Lower leg skin (tissue), 4 donors: ENCODE results near the gene PPIF. TPM values are rescaled to one million over a fixed set of nuclear protein-coding genes. Genes with fewer than 3 reads are reported as not detected.
A peak's percentile ranks its signal among the peaks of the same experiment; 100 is the strongest.

ENCODE experiments used
- DNase-seq, 2 donors: peaks; one replicate each; pipeline ENCODE4 v3.0.0-alpha.2; 2019; ENCODE audit warnings: low spot score in 2 of 2
- H3K4me3 ChIP-seq: fragments of 200-600 bp; sonication (generic); 2 replicates; pipeline ENCODE4 v1.5.1; 2017; ENCODE audit warnings: mild to moderate bottlenecking, low read depth; ENCODE audit not compliant: poor library complexity, severe bottlenecking
- CTCF ChIP-seq, 3 donors: fragments of 450-650 bp; IDR thresholded peaks; one replicate each; pipeline ENCODE4 v1.5.1; 2016; ENCODE audit warnings: antibody characterized with exemption in 3 of 3, mild to moderate bottlenecking in 3 of 3, moderate library complexity in 2 of 3
- POLR2A ChIP-seq, 2 donors: fragments of 450-650 bp; IDR thresholded peaks; one replicate each; pipeline ENCODE4 v1.6.1; 2016 to 2017; ENCODE audit warnings: antibody characterized with exemption in 2 of 2, mild to moderate bottlenecking in 1 of 2, moderate library complexity in 1 of 2
- WGBS, 2 donors: methylation state at CpG; one replicate each; pipeline ENCODE4 v1.1.5; 2018; 5-methylcytosine and 5-hydroxymethylcytosine counted together
- intact Hi-C: fragments of 100-400 bp; cut with DNase I; formaldehyde crosslinking; loops from one replicate; pipeline ENCODE4 v1.15.0; 2023; ENCODE audit warnings: low total_unique reads
- total RNA-seq, 4 donors: library from RNA; depleted of rRNA; stranded (reverse); fragments of >200 nt; gene quantifications; one replicate each; pipeline ENCODE4 v1.1.0, GENCODE V29; 2016

The PPIF gene
- 100 to 1,000 TPM in 1 of 4 donors, 10 to 100 TPM in 3; 59.3 to 123 (median 78.3) TPM for total RNA-seq

GRCh38 chr10:79347226-79347893 lies at the start of gene PPIF:
TSS of gene PPIF (plus strand) at chr10:79347469. CDS start at chr10:79347549, 80 bp downstream.
- peak within 1 kb of the TSS; percentile 86 for H3K4me3 ChIP-seq
- TF ChIP-seq CTCF (IDR thresholded peaks at IDR 0.05) (peak in 2 of 3 donors; percentile 59 to 91), POLR2A (IDR thresholded peaks at IDR 0.05) (peak in 1 of 2 donors; percentile 26)
- DNase-seq: peak; percentile 91 to 99
- intact Hi-C loops: no loop called here
- WGBS, 2 donors: 0 to 1% methylated on average over 24 to 52 of the region's 77 CpGs

- no peak for TF ChIP-seq CTCF (IDR thresholded peaks at IDR 0.05)
- TF ChIP-seq POLR2A (IDR thresholded peaks at IDR 0.05): no peak
- intact Hi-C loops: no loop called here
- 66 to 67% methylated on average over 22 to 27 of the region's 27 CpGs for WGBS, 2 donors
- H3K4me3 ChIP-seq: no peak overlapping the region
- peak in 1 of 2 donors; percentile 76 for DNase-seq
Observed at GRCh38 chr10:79298403-79299244, 48.6 kb upstream of the PPIF start.

GRCh38 chr10:79299397-79300241 lies 47.6 kb upstream of the PPIF start:
- H3K4me3 ChIP-seq: no peak overlapping the region
- intact Hi-C loops: no loop called here
- 76 to 81% methylated on average over 13 of the region's 13 CpGs for WGBS, 2 donors
- TF ChIP-seq POLR2A (IDR thresholded peaks at IDR 0.05) (no peak), CTCF (IDR thresholded peaks at IDR 0.05) (no peak)
- DNase-seq: no peak

- WGBS, 2 donors: 90 to 95% methylated on average over 17 to 20 of the region's 24 CpGs
- intact Hi-C loops: no loop called here
- TF ChIP-seq POLR2A (IDR thresholded peaks at IDR 0.05) (no peak), CTCF (IDR thresholded peaks at IDR 0.05) (no peak)
- no peak for DNase-seq
- H3K4me3 ChIP-seq: no peak overlapping the region
Observed at GRCh38 chr10:79300711-79301110, 46.6 kb upstream of the PPIF start.

- intact Hi-C loops: no loop called here
- no peak for DNase-seq
- TF ChIP-seq POLR2A (IDR thresholded peaks at IDR 0.05) (no peak), CTCF (IDR thresholded peaks at IDR 0.05) (no peak)
- 93 to 98% methylated on average over 16 to 17 of the region's 19 CpGs for WGBS, 2 donors
- H3K4me3 ChIP-seq: no peak overlapping the region
Observed at GRCh38 chr10:79301754-79302530, 45.3 kb upstream of the PPIF start.
